Measurements from ENCODE around the gene PRLR.

Gene PRLR

DNA sequence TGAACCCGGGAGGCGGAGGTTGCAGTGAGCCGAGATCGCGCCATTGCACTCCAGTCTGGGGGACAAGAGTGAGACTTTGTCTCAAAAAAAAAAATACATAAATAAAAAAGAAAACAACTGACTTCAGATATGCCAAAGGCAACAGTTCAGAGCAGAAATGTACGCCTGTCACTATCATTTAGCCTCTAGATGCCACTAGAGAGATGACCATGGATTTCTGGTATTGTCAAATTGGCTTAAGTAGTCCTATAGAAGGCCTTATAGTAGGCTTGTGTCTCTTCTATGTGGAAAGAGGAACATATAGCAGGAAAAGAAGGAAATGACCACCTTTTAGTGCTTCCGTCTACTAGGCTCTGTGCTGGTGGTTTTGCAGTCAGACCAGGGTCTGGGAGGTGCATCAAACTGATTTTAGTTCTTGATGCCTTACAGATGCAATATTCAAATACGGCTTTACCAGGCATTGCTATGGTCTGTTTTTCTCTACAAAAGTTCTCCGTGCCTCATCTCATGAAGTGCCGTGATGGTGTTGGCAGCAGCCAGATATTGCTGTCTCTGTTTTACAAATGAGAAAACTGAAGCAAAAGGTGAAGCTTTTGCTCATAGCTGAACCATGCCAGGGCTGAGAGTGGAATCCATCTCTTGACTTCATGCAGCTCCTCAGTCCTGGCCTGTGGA is 199.7 kb downstream of the PRLR start:
- DNase-seq (ENCODE audit: low read depth) = no peak
- no peak overlapping the region for H3K4me3 ChIP-seq (ENCODE audit: low read length)
- H3K9ac ChIP-seq (ENCODE audit: low read length) = no peak overlapping the region
- H3K27me3 ChIP-seq (replicated peaks; ENCODE audit: control insufficient read depth, insufficient read depth, low read length) = no peaks in the 10 kb centered on the region
- H3K9me3 ChIP-seq (ENCODE audit: control insufficient read depth, low read length) = no peaks in the 10 kb centered on the region
- no peaks in the 10 kb centered on the region for H3K36me3 ChIP-seq (ENCODE audit: control insufficient read depth, insufficient read depth, low read length, severe bottlenecking)
- peaks cover 12% of the 10 kb centered on the region for H3K4me1 ChIP-seq (ENCODE audit: control insufficient read depth, insufficient read depth, low read length)

DNA sequence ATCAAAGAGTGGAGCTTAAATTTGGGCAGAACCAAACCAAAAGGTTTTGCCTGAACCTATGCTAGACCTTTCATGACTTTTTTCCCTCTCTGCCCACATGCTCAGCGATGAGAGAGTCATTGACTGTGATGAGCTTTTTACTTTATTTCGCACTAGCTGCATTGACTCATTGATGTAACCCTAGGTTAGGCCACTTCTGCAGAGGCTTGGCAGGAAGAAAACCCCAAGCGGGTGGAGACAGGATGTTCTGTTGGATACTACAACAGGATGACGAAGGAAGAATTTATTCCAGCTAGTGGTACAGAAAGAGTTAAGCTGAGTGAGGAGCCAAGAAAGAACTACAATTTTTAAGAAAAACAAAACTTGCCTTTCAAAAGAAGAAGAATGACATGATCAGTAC is 201.0 kb downstream of the PRLR start:
- no peak for DNase-seq (ENCODE audit: low read depth)
- Histone ChIP-seq H3K4me3 (ENCODE audit: low read length) (no peak overlapping the region), H3K4me1 (ENCODE audit: control insufficient read depth, insufficient read depth, low read length) (peaks cover 12% of the 10 kb centered on the region), H3K27me3 (replicated peaks; ENCODE audit: control insufficient read depth, insufficient read depth, low read length) (no peaks in the 10 kb centered on the region), H3K9ac (ENCODE audit: low read length) (no peak overlapping the region), H3K9me3 (ENCODE audit: control insufficient read depth, low read length) (no peaks in the 10 kb centered on the region), H3K36me3 (ENCODE audit: control insufficient read depth, insufficient read depth, low read length, severe bottlenecking) (no peaks in the 10 kb centered on the region)

- Histone ChIP-seq H3K9me3 (ENCODE audit: control insufficient read depth, low read length) (no peaks in the 10 kb centered on the region), H3K27me3 (replicated peaks; ENCODE audit: control insufficient read depth, insufficient read depth, low read length) (no peaks in the 10 kb centered on the region), H3K9ac (ENCODE audit: low read length) (no peak overlapping the region), H3K4me1 (ENCODE audit: control insufficient read depth, insufficient read depth, low read length) (peaks cover 12% of the 10 kb centered on the region), H3K4me3 (ENCODE audit: low read length) (no peak overlapping the region), H3K36me3 (ENCODE audit: control insufficient read depth, insufficient read depth, low read length, severe bottlenecking) (no peaks in the 10 kb centered on the region)
- no peak for DNase-seq (ENCODE audit: low read depth)
These were observed 203.3 kb downstream of the PRLR start for GRCh38 chr5:35026941-35027340.

DNA sequence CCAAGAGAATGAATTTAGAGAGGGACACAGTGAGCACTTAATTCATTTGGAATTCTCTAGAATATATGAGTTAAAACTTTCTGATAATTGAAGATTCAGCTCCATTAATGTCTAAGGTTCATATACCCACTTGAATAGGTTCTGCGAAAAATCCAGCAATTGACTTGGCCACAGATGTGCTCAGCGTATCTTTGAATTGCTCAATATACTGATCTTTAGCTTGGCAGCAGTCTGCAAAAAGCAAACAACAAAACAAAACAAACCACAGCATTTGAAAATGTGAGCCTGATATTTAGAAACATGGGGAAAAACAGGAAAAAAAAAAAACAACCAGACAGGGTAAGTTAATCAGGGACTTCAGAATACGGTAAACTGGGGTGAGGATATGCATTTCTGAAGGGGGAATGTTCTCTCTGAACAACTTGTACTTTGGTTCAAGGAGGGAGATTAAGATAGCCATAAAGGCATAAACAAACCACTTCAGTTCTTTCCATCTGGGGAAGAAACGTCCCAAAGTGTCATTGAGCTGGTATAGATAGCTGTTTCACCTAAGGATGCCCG is 203.9 kb downstream of the PRLR start:
- Histone ChIP-seq H3K4me3 (ENCODE audit: low read length) (no peak overlapping the region), H3K9ac (ENCODE audit: low read length) (no peak overlapping the region), H3K27me3 (replicated peaks; ENCODE audit: control insufficient read depth, insufficient read depth, low read length) (no peaks in the 10 kb centered on the region), H3K4me1 (ENCODE audit: control insufficient read depth, insufficient read depth, low read length) (peaks cover 12% of the 10 kb centered on the region), H3K9me3 (ENCODE audit: control insufficient read depth, low read length) (no peaks in the 10 kb centered on the region), H3K36me3 (ENCODE audit: control insufficient read depth, insufficient read depth, low read length, severe bottlenecking) (no peaks in the 10 kb centered on the region)
- no peak for DNase-seq (ENCODE audit: low read depth)

DNA sequence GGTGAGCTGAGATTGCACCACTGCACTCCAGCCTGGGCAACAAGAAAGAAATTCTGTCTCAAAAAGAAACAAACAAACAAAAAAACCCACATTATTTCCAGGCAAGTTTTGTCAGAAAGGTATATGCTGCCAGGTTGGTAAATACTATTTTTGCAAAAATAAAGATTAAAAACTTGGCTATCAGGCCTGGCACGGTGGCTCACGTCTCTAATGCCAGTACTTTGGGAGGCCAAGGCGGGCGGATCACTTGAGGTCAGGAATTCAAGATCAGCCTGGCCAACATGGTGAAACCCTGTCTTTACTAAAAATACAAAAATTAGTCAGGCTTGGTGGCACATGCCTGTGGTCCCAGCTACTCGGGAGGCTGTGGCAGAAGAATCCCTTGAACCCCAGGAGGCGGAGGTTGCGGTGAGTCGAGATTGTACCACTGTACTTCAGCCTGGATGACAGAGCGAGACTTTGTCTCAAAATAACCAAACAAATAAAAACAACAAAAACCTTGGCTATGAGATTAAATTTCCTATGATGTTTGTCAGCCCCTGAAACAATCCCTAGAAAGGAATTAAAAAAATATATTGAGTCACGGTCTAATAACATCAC is 205.3 kb downstream of the PRLR start:
- no peaks in the 10 kb centered on the region for H3K9me3 ChIP-seq (ENCODE audit: control insufficient read depth, low read length)
- DNase-seq (ENCODE audit: low read depth) = no peak
- no peaks in the 10 kb centered on the region for H3K36me3 ChIP-seq (ENCODE audit: control insufficient read depth, insufficient read depth, low read length, severe bottlenecking)
- peaks cover 12% of the 10 kb centered on the region for H3K4me1 ChIP-seq (ENCODE audit: control insufficient read depth, insufficient read depth, low read length)
- H3K9ac ChIP-seq (ENCODE audit: low read length) = no peak overlapping the region
- H3K4me3 ChIP-seq (ENCODE audit: low read length) = no peak overlapping the region
- H3K27me3 ChIP-seq (replicated peaks; ENCODE audit: control insufficient read depth, insufficient read depth, low read length) = no peaks in the 10 kb centered on the region

- H3K4me1 ChIP-seq (ENCODE audit: control insufficient read depth, insufficient read depth, low read length) = peaks cover 7% of the 10 kb centered on the region
- no peaks in the 10 kb centered on the region for H3K9me3 ChIP-seq (ENCODE audit: control insufficient read depth, low read length)
- no peak overlapping the region for H3K9ac ChIP-seq (ENCODE audit: low read length)
- no peak for DNase-seq (ENCODE audit: low read depth)
- no peaks in the 10 kb centered on the region for H3K36me3 ChIP-seq (ENCODE audit: control insufficient read depth, insufficient read depth, low read length, severe bottlenecking)
- no peak overlapping the region for H3K4me3 ChIP-seq (ENCODE audit: low read length)
- no peaks in the 10 kb centered on the region for H3K27me3 ChIP-seq (replicated peaks; ENCODE audit: control insufficient read depth, insufficient read depth, low read length)
These were observed 206.7 kb downstream of the PRLR start for GRCh38 chr5:35023391-35024178.

DNA sequence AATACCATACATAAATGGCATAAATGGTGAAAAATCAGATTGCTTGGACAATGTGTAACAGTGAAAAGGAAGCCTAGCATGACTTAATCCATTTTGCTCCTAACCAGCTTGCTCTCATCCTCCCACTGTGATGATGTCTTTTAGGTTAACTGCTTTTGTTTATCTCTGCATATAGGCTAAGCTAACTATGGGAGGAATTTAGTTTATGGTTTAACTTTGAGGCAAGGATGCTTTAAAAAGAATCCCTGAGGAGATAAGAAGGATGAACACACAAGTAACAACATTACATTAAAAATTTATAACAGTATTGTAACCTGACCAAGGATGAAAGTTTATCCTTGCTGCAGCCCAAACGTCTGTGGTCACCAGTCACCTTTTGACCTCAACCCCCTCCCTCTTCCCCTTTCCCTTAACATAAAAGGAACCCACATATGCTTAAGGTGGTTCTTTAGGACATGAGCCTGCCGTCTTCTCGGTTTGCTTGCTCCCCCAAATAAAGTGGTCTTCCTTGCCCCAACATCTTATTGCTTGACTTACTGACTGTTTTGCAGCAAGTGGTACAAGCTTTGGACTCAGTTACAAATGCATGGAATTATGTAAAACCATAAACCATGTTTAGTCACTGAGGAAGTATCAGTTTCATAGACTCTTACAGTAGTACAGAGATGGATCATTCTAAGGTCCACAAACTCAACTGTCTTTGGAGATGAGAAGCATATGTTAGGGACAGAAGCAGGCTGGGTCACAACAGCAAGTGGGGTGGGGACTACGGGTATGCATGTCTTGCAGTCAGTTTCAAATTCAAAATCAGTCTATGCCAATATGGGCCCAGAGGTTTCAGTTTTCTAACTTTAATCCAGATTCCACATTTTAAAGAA is 213.9 kb downstream of the PRLR start:
- no peaks in the 10 kb centered on the region for H3K27me3 ChIP-seq (replicated peaks; ENCODE audit: control insufficient read depth, insufficient read depth, low read length)
- H3K36me3 ChIP-seq (ENCODE audit: control insufficient read depth, insufficient read depth, low read length, severe bottlenecking) = no peaks in the 10 kb centered on the region
- no peak overlapping the region for H3K9ac ChIP-seq (ENCODE audit: low read length)
- no peak for DNase-seq (ENCODE audit: low read depth)
- no peaks in the 10 kb centered on the region for H3K9me3 ChIP-seq (ENCODE audit: control insufficient read depth, low read length)
- no peaks in the 10 kb centered on the region for H3K4me1 ChIP-seq (ENCODE audit: control insufficient read depth, insufficient read depth, low read length)
- H3K4me3 ChIP-seq (ENCODE audit: low read length) = no peak overlapping the region

GRCh38 chr5:35015063-35015462 is 215.2 kb downstream of the PRLR start:
- H3K9ac ChIP-seq (ENCODE audit: low read length) = no peak overlapping the region
- DNase-seq (ENCODE audit: low read depth) = no peak
- no peaks in the 10 kb centered on the region for H3K4me1 ChIP-seq (ENCODE audit: control insufficient read depth, insufficient read depth, low read length)
- no peaks in the 10 kb centered on the region for H3K9me3 ChIP-seq (ENCODE audit: control insufficient read depth, low read length)
- H3K4me3 ChIP-seq (ENCODE audit: low read length) = no peak overlapping the region
- no peaks in the 10 kb centered on the region for H3K36me3 ChIP-seq (ENCODE audit: control insufficient read depth, insufficient read depth, low read length, severe bottlenecking)
- H3K27me3 ChIP-seq (replicated peaks; ENCODE audit: control insufficient read depth, insufficient read depth, low read length) = no peaks in the 10 kb centered on the region

- no peaks in the 10 kb centered on the region for H3K27me3 ChIP-seq (replicated peaks; ENCODE audit: control insufficient read depth, insufficient read depth, low read length)
- no peak for DNase-seq (ENCODE audit: low read depth)
- peaks cover 4% of the 10 kb centered on the region for H3K4me1 ChIP-seq (ENCODE audit: control insufficient read depth, insufficient read depth, low read length)
- H3K9me3 ChIP-seq (ENCODE audit: control insufficient read depth, low read length) = no peaks in the 10 kb centered on the region
- H3K9ac ChIP-seq (ENCODE audit: low read length) = no peak overlapping the region
- no peaks in the 10 kb centered on the region for H3K36me3 ChIP-seq (ENCODE audit: control insufficient read depth, insufficient read depth, low read length, severe bottlenecking)
- H3K4me3 ChIP-seq (ENCODE audit: low read length) = no peak overlapping the region
These were observed 217.5 kb downstream of the PRLR start for GRCh38 chr5:35012796-35013195.

DNA sequence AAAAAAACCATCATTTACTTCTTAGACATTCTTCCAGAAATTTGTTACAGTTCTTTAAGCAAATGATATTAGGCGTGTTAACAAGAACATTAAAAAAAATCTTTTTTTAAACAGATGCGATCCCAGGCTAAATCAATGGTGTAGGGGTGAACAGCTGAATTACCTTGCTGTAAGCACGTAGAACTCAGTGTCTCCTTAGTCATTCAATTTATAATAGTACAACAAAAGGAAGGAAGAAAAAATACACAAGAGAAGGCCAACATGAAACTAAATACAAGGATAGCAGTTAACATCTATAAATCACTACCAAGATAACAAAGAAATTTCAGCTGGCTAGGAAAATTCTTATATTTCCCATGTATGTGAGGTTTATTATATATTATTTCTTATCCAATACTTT is 217.9 kb downstream of the PRLR start:
- Histone ChIP-seq H3K27me3 (replicated peaks; ENCODE audit: control insufficient read depth, insufficient read depth, low read length) (no peaks in the 10 kb centered on the region), H3K9ac (ENCODE audit: low read length) (no peak overlapping the region), H3K9me3 (ENCODE audit: control insufficient read depth, low read length) (no peaks in the 10 kb centered on the region), H3K4me3 (ENCODE audit: low read length) (no peak overlapping the region), H3K36me3 (ENCODE audit: control insufficient read depth, insufficient read depth, low read length, severe bottlenecking) (no peaks in the 10 kb centered on the region), H3K4me1 (ENCODE audit: control insufficient read depth, insufficient read depth, low read length) (peaks cover 4% of the 10 kb centered on the region)
- DNase-seq (ENCODE audit: low read depth) = no peak

All from adipocyte (in vitro differentiated cells).